Vagina (tissue), 2 donors: ENCODE measurements around the gene HPS5.

ENCODE experiments used
- POLR2A ChIP-seq, 2 donors: fragments of 450-650 bp; IDR thresholded peaks; one replicate each; pipeline ENCODE4 v1.6.1; 2017; ENCODE audit warnings: antibody characterized with exemption in 2 of 2, mild to moderate bottlenecking in 2 of 2, moderate library complexity in 2 of 2
- POLR2AphosphoS5 ChIP-seq, 2 donors: sonication (generic); formaldehyde crosslinking; IDR thresholded peaks; one replicate each; pipeline ENCODE4 v1.9.0; 2017; ENCODE audit warnings: antibody characterized with exemption in 2 of 2, mild to moderate bottlenecking in 2 of 2, low read depth in 1 of 2; ENCODE audit not compliant: insufficient read depth in 1 of 2
- TF ChIP-seq, protein P1 (sequence below), 3 experiments: fragments of 450-650 bp in 2 of 3; fragments of 200-600 bp in 1 of 3; sonication (generic) in 1 of 3; IDR thresholded peaks; one replicate each; pipeline ENCODE4 v1.5.1; 2017 to 2019; ENCODE audit warnings: antibody characterized with exemption in 3 of 3, mild to moderate bottlenecking in 2 of 3, moderate library complexity in 2 of 3

DNA sequence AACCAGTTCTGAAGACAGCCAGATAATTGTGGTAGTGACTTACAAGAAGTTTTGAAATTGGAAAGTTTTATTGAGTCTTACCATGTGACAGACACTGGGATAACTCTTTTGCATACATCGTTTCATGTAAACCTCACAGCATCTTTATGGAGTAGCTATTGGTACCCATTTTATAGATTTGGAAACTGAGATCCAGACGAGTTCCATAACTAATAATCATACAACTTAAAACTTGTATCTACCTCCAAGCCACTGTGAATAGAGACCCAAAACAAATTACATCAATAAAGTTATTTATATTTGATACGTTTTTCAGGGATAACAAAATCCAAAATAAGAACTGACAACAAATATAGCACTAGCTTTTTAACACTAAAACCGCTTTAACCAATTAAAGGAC is 36.7 kb upstream of the HPS5 start:
- TF ChIP-seq, protein P1, sequence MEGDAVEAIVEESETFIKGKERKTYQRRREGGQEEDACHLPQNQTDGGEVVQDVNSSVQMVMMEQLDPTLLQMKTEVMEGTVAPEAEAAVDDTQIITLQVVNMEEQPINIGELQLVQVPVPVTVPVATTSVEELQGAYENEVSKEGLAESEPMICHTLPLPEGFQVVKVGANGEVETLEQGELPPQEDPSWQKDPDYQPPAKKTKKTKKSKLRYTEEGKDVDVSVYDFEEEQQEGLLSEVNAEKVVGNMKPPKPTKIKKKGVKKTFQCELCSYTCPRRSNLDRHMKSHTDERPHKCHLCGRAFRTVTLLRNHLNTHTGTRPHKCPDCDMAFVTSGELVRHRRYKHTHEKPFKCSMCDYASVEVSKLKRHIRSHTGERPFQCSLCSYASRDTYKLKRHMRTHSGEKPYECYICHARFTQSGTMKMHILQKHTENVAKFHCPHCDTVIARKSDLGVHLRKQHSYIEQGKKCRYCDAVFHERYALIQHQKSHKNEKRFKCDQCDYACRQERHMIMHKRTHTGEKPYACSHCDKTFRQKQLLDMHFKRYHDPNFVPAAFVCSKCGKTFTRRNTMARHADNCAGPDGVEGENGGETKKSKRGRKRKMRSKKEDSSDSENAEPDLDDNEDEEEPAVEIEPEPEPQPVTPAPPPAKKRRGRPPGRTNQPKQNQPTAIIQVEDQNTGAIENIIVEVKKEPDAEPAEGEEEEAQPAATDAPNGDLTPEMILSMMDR (IDR thresholded peaks at IDR 0.05), result no peak
- TF ChIP-seq POLR2AphosphoS5 (IDR thresholded peaks at IDR 0.05; ENCODE audit: insufficient read depth in 1 of 2, low read depth in 1 of 2), result no peak
- no peak for TF ChIP-seq POLR2A (IDR thresholded peaks at IDR 0.05)
